ENCODE data around the gene DENND6B.
A peak's percentile ranks its signal among the peaks of the same experiment; 100 is the strongest.
"Not testable (repeated sequence)": the region's sequence is repeated elsewhere in the genome, so short reads cannot be mapped to it uniquely, and the experiment has no call there.

The DENND6B gene

DNA sequence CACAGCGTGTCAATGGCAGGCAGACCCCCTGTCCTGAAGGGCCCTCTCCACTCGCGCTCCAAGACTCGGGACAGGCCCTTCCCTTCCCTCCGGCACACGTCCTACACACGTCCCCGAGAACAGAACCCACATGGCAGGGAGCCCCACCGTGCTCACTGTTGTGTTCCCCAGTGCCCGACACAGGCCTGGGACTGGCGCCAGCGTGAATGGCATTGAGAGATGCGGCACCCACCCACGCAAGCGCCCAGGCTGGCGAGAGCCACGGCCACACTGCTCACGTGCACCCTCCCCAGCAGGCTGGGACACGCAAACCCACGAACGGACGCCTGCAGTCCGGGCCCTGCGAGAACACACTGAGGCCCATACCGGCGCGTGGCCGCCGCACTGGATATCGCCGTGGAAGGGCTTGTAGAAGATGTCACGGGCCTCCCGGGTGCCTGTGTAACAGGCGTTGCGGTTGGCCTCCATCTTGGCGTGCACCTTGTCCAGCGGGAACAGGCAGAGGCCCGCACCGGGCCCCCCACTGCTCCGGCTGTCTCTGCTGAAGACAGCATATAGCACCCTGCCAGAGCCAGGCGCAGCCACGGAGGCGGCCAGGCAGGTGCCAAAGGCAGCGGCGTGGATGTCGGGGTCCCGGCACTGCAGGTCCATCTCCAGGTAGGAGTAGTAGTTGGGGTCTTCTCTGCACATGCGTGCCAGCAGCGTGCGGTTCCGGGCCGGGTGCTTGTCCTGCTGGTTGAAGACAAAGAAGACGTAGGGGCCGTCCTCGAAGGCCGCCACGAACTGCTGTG lies 37.5 kb downstream of the DENND6B start:
- no peak for DNase-seq (ENCODE audit: low read depth in 2 of 2)

- DNase-seq (ENCODE audit: low read depth in 2 of 2), result no peak
Observed at GRCh38 chr22:50287731-50288130, 39.1 kb downstream of the DENND6B start.

DNA sequence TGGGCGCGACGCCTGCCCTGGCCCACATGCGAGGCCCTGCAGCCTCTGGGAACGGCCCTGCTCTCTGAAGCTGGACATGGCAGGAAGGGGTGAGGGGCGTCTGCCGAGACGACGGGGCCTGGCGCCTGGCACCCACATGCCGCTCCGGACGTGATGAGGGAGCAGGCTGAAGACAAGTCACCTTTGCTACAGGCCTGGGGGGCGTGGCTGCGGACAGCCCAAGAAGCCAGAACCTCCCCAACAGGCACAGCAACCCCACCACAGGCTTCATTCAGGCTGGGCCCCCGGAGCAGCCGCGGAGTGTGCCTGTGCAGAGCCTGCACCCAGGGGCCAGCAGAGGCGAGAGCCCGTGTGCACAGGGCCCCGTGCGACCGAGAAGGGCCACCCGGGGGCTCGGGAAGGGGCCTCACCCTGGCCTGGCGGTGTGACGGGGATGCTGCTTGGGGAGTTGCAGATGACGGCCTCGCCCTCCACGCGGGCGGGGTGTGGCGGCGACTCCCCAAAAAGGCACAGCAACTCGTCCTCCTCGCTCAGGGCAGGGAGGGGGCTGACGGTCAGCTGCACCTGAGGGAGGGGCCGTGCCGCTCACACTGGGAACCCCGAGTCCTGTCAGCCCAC lies 40.0 kb downstream of the DENND6B start:
- no peak for DNase-seq (ENCODE audit: low read depth in 2 of 2)

- no peak for DNase-seq (ENCODE audit: low read depth in 2 of 2)
Observed at GRCh38 chr22:50286275-50286674, 40.5 kb downstream of the DENND6B start.

DNA sequence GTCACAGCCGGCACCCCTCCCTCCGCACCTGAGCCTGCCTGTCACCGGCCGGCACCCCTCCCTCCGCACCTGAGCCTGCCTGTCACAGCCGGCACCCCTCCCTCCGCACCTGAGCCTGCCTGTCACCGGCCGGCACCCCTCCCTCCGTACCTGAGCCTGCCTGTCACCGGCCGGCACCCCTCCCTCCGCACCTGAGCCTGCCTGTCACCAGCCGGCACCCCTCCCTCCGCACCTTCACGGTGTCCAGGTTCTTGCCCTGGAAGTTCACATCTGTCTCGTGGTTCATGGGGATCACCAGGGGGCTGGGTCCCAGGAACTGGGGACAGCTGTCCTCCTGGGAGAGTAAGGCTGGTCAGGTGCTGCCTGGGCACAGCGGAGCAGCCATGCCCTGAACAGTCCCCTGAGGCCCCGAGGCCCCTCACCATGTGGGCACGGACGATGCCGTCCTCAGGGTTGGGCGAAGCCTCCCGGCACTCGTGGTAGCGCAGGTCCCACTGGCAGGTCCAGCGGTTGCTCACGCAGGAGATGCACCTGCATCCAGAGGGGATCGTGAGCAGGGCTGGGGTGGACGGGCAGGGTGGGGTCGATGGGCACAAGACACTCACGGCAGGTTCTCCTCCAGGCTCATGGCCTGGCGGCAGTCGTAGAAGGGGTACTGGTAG lies 41.1 kb downstream of the DENND6B start:
- DNase-seq (ENCODE audit: low read depth in 2 of 2), result no peak

GRCh38 chr22:50284479-50284878 lies 42.3 kb downstream of the DENND6B start:
- DNase-seq (ENCODE audit: low read depth in 2 of 2), result no peak

DNA sequence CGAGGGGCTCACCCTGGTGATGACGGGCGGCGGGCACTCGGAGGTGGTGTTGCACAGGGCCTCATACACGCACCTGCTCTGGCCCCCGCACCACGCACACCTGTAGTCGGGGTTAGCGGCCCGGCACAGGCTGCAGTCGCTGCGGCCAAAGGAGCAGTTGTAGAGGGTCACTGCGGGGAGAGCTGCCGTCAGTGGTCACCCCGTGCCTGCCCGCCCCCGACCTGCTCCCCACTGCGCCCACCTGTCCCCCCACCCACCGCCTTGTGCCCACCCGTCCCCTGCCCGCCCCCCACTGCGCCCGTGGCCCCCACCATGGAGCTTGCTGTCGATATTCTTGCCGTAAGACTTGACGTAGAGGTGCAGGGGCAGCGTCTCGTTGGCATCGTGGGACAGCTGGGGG lies 43.0 kb downstream of the DENND6B start:
- DNase-seq (ENCODE audit: low read depth in 2 of 2), result no peak

DNA sequence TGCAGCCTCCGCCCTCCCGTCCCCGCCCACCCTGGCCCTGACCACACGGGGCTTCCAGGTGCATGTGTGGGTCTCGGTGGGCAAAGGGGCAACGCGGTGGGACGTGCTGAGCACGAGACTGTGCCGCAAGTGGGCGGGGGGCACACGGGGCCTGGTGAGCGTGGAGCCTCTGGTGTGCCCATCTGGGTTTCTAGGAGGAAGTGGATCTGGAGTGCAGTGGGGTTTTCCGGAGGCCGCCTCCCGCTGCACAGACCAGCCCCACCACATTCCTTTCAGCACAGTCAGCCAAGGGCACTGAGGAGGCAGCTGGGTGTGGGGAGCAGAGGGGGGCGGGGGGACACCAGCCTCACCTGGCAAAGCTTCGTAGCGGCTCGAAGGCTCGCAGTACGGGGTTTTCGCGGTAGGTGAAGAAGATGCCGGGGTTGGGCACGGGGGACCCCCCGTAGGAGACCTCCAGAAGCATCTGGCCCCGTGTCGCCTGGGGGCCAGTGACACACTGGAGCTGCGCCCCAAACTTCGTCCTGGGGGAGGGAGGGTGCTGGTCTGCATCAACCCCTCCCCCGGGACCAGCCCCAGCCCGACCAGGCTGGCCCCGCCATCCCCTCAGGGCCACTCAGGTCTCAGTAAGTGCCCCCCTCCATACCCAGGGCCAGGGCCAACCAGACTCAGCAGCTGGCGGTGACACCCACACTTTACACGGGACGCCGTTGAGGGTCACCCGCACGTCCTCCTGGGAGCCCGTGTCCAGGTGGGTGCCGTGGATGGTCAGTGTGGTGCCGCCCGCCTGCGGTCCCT lies 44.3 kb downstream of the DENND6B start:
- no peak for DNase-seq (ENCODE audit: low read depth in 2 of 2)

DNA sequence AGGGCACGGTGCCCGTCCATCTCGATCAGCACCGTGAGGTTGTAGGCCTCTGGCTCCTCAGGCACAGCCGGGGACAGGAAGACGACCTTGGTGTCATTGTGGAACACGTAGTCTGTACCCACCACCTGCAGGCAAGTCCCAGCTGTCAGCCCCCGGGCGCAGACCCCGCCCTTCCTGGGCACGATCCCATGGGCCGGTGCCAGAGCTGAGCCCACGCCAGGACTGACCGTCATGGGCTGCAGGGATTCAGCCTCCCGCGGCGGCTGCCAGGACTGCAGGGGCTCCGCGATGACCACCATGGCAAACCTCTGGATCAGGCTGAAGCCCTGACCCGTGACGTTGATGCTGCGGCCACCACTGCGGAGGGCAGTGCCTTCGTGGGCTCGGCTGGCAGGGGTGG lies 44.9 kb downstream of the DENND6B start:
- no peak for DNase-seq (ENCODE audit: low read depth in 2 of 2)

- no peak for DNase-seq (ENCODE audit: low read depth in 2 of 2)
Observed at GRCh38 chr22:50281384-50281760, 45.4 kb downstream of the DENND6B start.

- DNase-seq (ENCODE audit: low read depth in 2 of 2), result no peak
Observed at GRCh38 chr22:50280708-50281383, 46.0 kb downstream of the DENND6B start.

DNA sequence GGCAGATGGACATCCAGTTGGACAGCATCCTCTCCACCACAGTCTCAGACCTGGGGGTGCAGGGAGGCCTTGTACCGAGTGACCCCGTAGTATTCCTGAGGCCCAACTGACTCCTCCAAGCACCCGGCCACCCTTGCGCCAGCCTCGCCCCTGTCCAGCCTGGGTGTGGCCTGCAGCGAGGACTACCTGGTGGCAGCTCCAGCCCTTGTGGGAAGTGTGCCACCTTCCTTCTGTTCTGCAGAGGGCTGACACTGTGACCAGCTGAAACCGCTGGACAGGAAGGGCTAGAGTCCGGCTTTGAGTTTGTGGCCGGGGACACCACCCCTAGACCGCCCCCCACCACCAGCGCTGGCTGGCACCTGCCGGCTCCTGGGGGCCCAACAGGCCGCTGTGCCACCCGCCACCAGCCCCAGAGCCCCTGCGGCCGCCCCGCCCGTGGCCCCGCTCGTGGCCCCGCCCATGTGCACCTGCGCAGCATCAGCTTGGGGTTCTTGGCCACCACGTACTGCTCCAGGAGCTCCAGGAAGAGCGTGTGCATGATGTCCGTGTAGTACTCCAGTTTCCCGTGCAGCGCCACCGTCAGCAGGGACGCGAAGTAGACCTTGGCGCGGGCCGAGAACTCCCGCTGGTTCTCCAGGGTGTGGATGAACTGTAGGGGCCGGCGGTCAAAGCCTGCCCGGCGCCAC lies 46.6 kb downstream of the DENND6B start:
- no peak for DNase-seq (ENCODE audit: low read depth in 2 of 2)

- DNase-seq (ENCODE audit: low read depth in 2 of 2), result no peak
Observed at GRCh38 chr22:50278956-50279619, 47.7 kb downstream of the DENND6B start.

DNA sequence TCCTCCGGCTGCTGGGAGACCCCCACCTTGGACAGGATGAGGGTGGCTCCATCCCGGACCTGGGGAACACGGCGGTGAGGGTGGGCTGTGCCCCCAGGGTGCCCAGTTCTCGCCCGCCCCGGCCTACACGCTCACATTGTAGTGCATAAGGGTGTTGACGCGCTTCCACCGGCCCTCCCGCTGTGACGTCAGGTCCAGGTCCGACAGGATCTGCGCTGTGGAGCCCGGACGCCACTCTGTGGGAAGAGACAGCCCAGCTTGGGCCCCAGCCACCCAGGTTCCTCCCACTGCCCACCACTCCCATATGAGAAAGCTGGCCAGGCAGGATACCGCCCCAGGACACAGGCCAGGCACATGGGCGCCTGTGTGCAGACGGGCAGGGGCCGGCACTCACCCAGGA lies 48.4 kb downstream of the DENND6B start:
- DNase-seq (ENCODE audit: low read depth in 2 of 2), result no peak

DNA sequence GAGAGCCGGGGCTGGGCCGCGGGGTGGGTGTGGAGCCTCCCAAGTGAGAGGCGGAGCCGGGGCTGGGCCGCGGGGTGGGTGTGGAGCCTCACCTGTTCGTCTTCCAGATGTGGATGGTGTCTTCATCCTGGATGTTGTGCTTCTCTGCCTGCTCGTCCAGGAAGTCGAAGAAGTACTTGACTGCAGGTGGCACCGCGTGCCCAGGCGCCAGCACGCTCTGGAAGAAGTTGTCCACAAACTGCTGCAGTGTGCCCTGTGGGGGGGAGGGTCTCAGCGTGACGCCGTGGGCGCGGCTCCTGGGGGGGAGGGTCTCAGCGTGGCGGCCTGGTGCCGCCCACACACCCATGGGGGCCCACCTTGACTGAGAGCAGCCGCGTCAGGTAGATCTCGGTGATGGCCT lies 49.1 kb downstream of the DENND6B start:
- no peak for DNase-seq (ENCODE audit: low read depth in 2 of 2)

- peak in 1 of 2 donors; percentile 43 for DNase-seq (ENCODE audit: low read depth in 2 of 2)
Observed at GRCh38 chr22:50276143-50276542, 50.7 kb downstream of the DENND6B start.

DNA sequence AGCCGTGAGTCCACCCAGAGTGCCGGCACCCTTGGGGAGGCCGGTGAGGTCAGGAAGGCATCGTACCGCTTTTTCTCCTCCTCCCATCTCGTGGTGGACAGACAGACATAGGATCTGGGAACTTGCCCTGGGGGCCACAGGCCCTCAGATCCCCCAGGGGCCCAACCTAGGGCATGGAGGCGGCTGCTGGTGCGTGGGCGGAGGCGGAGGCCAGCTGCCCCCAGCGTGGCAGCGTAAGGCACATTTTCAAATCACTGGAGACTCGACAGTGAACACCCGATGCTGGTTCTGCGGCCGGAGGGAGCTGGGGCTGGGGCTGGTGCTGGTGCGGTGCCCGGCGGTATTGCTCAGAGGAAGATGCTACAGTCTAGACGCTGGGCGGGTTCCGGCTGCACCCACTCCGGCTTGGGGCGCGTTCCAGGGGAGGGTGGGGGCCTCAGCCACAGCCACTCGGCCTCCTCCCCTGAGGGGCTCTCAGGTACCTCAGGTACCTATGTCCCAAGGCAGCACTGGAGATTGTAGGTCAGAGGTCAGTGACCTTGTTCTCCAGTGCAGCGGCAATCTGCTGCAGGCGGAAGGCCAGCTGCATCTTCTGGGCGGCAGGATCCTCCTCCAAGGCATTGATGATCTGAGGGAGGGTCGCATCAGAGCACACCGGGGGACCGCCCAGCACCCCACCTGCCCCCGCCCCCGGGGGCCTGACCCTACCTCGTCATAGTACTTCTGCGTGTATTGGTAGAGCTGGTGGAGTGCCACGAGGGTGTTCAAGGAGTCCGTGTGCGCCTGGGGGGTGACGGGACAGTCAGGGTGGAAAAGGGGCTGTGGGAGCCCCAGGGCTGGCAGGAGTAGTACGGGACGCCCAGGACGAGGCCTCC lies 51.4 kb downstream of the DENND6B start:
- DNase-seq (ENCODE audit: low read depth in 2 of 2), result no peak

DNA sequence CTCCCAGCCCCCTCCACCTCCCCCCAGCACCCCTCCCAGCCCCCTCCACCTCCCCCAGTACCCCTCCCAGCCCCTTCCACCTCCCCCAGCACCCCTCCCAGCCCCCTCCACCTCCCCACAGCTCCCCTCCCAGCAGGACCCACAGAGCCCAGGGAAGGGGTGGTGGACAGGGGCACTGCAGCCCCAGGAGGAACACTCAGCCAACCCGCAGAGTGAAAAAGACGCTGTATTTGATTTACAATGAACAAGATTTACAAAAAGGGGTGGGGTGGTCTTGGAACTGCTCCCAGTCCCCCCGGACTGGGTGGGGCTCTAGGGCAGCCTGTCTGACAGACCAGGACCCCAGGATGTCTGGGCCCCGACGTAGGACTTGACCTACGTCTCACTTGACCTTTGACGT lies 52.0 kb downstream of the DENND6B start:
- no peak for DNase-seq (ENCODE audit: low read depth in 2 of 2)

DNA sequence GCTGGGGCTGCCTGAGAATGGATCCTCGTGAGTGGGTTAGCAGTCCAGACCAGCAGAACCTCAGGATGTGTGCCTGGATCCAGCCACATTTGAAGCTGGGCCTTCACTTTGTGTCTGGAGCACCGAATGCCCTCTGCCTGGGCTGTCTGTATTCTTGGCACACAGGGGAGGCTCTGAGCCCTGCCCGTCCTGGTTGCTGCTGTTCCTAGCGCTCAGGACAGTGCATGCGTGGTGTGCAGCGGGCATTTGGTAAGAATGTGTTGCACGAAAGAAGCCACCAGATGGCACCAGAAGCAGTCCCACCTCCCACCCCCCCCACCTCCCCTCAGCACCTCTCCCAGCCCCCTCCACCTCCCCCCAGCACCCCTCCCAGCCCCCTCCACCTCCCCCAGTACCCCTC lies 52.5 kb downstream of the DENND6B start:
- DNase-seq (ENCODE audit: low read depth in 2 of 2), result no peak

GRCh38 chr22:50273781-50274180 lies 53.0 kb downstream of the DENND6B start:
- not testable (repeated sequence) for DNase-seq (ENCODE audit: low read depth in 2 of 2)

Measured in stimulated activated CD8-positive, alpha-beta memory T cell treated with anti-CD3 and anti-CD28 coated beads, Interleukin-15, amount 100 ng/mL, for 48 hours (primary cell).